Stimulated activated CD8-positive, alpha-beta memory T cell treated with anti-CD3 and anti-CD28 coated beads, Interleukin-12 subunit alpha, Interleukin-12 subunit beta, amount 100 ng/mL, for 24 hours (primary cell): Measurements from ENCODE around the gene TSPAN8.
"Not testable (repeated sequence)": the region's sequence is repeated elsewhere in the genome, so short reads cannot be mapped to it uniquely, and the experiment has no call there.

Experiments
- DNase-seq: peaks from one replicate; pipeline ENCODE4 v3.0.0-alpha.2; 2020; ENCODE audit errors: extremely low read depth

TSPAN8 gene

GRCh38 chr12:71157601-71158233 is at the start of gene TSPAN8:
TSPAN8 (minus strand) TSS chr12:71157999; CDS start chr12:71157678, 321 bp downstream.
- no peak for DNase-seq

GRCh38 chr12:71201136-71201679 is 43.4 kb upstream of the TSPAN8 start:
- no peak for DNase-seq

DNA sequence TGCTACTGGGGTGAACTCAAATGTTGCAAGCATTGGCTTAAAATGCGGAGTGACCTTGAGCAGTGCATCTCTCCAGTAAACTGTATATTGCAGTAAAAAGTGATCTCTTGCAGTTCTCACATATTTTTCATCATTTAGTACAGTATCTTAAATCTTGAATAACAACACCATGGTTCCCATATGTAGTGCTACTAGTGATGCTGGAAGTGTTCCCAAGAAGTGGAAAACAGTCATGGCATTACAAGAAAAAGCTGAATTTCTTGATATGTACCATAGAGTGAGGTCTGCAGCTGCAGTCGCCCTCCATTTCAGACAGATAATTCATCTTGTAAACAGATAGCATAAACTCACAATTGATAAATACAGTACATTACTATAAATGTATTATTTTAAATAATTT is 42.9 kb upstream of the TSPAN8 start:
- no peak for DNase-seq

DNA sequence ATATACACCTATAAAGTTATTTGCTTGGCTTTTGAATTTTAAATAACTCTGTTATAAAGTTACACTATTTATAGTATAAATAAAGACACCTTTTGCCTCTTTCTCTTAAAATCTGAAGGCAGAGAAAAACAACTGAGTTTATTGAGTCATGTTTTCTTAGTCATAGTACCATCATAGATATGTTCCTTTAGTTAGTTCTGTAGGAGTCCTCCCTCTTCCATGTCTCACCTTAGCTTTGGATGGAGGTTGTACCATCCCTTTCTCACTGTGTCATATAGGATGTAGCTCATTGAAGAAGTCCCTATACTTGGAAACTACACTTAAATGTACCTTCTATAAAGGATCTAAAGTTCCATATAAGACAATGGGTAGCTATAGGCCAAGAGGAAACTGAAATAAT is 39.7 kb upstream of the TSPAN8 start:
- no peak for DNase-seq

DNA sequence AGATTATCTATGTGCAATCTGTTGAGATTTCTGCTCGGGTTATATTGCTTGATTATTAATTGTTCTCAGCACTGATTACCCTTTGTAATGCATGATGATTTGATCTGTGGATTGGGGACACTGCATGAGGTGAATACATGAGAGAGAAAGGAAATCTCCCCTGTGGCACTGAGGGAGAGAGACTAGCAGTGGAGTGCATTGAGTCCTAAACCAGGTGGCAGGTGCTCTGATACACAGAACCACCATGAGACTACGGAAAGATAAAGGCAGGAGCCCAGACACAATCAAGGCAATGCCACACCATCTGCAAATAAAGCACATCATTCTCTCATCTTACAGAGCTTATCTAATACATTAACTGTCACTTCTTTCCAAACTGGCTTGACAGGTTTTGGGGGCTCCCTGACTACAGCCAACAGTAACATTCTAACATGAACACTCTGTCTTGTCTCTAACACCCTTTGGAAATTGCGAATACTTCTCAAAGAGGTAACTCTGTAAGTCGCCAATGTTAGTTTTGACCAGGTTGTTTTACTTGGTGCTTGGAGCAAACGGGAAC is 37.6 kb upstream of the TSPAN8 start:
- no peak for DNase-seq

- DNase-seq = no peak
Observed at GRCh38 chr12:71194657-71195056, 36.9 kb upstream of the TSPAN8 start.

GRCh38 chr12:71193041-71193440 is 35.2 kb upstream of the TSPAN8 start:
- no peak for DNase-seq

GRCh38 chr12:71191509-71192196 is 33.9 kb upstream of the TSPAN8 start:
- DNase-seq = no peak

DNA sequence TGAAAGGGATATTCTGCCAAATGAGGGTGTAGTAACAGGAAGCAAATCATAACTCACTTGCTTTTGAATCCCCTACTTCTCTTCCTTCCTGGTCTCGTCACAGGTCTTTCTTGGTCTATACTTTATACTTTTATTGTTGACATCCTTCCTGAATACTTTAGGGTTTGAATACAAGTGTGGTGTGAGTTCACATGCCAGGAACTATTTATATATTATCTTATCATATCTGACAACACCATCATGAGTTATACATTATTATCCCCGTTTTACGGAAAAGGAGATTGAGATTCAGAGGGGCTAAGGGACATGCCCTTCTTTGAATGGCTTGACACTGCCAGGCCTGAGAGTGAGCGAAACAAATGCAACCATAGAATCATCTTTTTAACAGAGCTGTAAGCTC is 33.0 kb upstream of the TSPAN8 start:
- DNase-seq = no peak

GRCh38 chr12:71187379-71187778 is 29.6 kb upstream of the TSPAN8 start:
- no peak for DNase-seq

GRCh38 chr12:71186571-71187288 is 28.9 kb upstream of the TSPAN8 start:
- DNase-seq = no peak

- DNase-seq = no peak
Observed at GRCh38 chr12:71183846-71184245, 26.0 kb upstream of the TSPAN8 start.

GRCh38 chr12:71183018-71183417 is 25.2 kb upstream of the TSPAN8 start:
- no peak for DNase-seq

DNA sequence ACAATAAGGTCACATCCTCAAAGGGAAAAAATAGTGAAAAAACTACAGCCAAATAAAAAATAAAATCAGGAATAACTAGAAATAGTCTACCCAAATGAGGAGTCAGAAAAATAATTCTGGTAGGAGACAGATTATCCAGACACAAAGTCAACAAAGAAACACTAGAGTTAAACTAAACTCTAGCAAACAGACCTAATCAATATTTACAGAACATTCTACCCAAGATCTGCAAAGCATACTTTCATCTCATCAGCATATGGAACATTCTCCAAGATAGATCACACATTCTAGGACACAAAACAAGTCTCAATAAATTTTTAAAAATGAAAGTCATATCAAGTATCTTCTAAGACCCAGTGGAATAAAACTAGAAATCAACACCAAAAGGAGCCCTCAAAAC is 20.4 kb upstream of the TSPAN8 start:
- DNase-seq = no peak

- DNase-seq = no peak
Observed at GRCh38 chr12:71174825-71175224, 17.0 kb upstream of the TSPAN8 start.

DNA sequence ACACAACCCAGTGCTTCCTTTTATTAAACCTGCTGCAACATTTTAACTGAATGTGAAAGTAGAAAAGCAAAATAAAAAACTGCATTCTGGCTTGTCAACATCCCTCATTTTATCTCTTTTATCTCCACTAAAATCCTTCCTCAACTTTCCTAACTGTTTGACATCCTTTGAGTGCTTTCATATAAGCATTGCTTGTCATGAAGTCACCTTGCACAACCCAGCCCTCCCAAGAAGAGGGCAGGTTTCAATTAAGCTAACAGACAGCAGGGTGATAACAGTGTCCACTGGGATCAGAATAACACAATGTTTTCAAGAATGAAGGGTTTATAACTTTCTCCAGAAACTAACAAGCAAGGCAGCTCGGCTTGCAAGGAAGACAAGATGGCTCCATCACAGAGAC is 16.3 kb upstream of the TSPAN8 start:
- no peak for DNase-seq

GRCh38 chr12:71170456-71170855 is 12.7 kb upstream of the TSPAN8 start:
- no peak for DNase-seq

DNA sequence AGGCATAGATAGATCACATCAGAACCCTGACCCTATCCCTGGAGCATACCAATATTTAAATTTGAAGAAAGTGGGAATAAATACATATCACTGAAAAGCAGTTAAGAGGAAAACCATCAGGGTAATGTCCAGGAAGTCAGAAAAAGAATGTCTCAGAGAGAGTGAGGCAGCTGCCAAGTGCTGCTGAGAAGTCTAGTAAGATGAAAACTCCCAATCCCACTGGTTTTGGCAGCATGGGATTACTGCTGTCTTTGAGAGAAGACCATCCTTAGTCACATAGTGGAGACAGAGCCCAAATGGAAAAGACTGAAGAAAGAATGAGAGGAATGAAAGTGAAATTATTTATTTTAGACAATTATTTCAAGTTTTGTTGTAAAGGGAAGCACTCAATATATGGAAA is 11.5 kb upstream of the TSPAN8 start:
- DNase-seq = no peak

GRCh38 chr12:71166862-71167496 is 9.2 kb upstream of the TSPAN8 start:
- DNase-seq = no peak

- no peak for DNase-seq
Observed at GRCh38 chr12:71166280-71166679, 8.5 kb upstream of the TSPAN8 start.

DNA sequence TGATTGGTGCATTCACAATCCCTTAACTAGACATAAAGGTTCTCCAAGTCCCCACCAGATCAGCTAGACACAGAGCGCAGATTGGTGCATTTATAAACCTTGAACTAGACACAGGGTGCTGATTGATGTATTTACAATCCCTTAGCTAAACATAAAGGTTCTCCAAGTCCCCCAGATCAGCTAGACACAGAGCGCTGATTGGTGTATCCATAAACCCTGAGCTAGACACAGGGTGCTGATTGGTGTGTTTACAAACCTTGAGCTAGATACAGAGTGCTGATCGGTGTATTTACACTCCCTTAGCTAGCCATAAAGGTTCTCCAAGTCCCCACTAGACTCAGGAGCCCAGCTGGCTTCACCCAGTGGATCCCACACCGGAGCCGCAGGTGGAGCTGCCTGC is 8.0 kb upstream of the TSPAN8 start:
- not testable (repeated sequence) for DNase-seq
